AG08396 (cell line): Measurements from ENCODE around the gene C9orf152.
A peak's percentile ranks its signal among the peaks of the same experiment; 100 is the strongest.
"Not testable (repeated sequence)": the region's sequence is repeated elsewhere in the genome, so short reads cannot be mapped to it uniquely, and the experiment has no call there.

ENCODE experiments used
- DNase-seq: peaks from one replicate; pipeline ENCODE4 v3.0.0; 2012; ENCODE audit warnings: low spot score, mixed read lengths

C9orf152 gene, protein sequence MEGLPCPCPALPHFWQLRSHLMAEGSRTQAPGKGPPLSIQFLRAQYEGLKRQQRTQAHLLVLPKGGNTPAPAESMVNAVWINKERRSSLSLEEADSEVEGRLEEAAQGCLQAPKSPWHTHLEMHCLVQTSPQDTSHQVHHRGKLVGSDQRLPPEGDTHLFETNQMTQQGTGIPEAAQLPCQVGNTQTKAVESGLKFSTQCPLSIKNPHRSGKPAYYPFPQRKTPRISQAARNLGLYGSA

DNA sequence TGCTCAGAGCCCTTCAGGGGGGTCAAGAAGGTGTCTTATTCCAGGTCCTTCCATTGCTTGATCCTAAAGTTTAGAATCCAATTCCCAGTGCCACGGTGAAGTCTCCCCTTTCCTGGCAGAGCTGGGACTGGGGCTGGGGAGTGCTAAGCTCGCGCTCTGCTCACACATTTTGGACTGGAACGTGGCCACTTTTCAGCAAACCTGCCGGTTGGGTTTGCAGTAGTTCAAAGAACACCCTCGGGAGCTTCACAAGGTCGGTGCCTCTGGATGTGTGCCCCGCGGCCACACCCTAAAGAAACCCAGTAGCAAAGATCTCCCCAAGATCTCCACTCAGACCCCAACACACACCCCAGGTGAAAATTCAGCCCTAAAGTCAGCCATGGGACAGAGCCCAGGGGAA is at the start of gene C9orf152:
TSS of gene C9orf152 (minus strand) at position 129 of the 400 bp plus-strand sequence. CDS start 580 bp downstream, outside the sequence.
- no peak for DNase-seq

DNA sequence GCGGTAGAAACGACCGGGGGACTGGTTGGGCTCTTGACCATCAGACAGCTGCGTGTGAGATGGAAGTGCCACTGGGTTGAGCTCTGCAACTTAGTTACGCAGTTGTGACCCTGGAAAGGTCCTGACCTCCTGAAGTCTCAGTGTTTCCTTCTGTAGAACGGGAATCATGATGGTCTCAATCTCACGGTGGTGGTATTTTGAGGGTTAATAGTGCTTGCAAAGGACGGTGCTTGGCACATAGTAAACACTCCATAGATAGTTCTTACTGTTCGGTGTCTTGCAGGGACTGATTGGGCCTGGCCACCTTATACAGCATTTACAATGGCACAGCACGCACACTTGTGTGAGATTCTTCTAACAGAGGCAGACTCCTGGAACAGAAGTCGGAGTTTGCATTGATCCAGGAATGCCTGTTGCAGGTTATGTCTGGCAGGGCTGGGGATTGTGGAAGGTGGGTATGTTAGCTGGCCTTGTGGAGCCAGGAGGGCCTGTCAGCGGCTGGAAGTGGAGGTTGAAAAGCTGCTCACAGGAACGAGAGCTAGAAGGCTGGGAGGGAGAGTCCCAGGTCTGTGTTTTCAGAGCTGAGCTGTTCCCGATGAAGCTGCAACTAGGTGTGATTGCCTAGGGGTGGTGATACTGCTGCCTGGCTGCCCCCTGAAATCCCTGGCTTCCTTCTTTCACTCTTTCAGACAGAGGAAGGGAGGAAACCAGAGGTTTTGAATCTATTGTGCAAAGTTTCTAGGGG is 49.3 kb upstream of the C9orf152 start:
- no peak for DNase-seq

DNA sequence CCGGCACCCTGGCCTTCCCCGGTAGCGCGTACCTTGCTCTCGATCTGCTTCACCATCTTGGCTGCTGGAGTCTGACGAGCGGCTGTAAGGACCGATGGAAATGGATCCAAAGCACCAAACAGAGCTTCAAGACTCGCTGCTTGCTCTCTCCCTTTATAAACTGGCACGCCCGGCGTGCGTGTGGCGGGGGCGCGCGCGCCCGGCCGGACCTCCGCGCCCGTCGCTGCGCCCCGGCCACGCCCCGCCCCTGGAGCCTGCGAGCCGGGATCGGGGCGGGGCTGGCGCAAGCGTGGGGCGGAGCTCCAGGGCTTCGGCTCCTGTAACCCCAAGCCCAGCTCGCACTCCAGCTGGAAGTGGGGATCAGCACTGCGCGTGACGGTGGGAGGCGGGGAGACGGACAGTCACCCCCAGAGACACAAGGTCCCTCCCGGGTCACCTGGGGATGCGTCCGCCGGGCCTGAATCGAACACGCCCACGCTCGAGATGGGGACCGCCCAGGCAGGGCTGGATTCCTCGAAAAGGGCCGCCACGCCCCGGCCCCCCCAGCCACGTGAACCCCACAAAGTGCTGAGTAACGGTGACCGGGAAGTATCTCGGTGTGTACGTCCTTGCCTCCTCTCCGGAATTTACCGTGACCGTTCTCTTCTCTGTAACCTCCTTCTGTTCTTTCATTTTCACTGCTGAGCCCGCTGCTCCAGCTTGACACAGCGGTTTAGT is 48.6 kb upstream of the C9orf152 start, which contains the start of gene TXN:
TSS of gene TXN (minus strand) at position 128 of the 717 bp plus-strand sequence. CDS start at position 56, 72 bp downstream.
- DNase-seq = peak; percentile 94

DNA sequence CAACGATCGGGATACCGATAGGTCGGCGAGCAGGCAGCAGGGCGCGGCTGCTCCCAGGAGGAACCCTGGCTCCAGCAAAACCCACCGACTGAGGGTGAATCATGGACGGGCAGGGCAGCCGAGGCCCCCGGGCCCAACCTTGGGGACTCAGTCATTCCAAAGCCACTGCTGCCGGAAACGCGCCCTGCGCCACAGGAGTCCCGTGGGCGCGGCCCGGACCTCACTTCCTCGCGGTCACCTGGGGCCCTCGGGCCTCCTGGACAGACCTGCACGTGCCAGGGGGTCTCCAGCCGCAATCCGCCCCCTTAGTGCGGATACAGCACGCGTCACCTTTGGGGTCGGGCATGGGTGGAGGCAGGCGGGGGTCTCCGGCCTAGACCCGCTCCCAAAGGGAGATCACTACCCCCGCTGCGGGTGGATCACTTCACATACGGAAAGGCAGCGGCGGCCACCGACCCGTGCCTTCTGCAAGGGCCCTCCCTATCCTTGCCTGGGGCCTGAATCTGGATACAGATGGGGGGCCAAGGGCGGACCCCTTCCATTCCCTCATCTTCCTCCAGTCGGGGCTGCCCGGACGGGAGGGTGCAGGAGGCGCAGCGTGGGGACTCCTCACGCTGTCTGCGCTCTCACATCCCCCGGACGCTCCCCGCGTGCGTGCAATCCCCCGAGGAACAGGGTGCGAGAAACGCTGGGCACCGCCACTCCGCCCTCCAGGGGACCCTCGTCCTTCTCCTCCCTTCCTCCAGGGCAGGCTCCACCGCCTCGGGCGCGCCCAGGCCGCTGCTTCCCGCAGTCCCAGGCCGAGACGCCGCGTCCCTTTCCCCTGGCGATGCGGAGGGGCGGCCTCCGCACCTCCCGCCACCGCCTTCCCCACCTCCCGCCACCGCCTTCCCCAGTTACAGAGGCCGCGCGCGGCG is 47.8 kb upstream of the C9orf152 start:
- DNase-seq = peak; percentile 45

DNA sequence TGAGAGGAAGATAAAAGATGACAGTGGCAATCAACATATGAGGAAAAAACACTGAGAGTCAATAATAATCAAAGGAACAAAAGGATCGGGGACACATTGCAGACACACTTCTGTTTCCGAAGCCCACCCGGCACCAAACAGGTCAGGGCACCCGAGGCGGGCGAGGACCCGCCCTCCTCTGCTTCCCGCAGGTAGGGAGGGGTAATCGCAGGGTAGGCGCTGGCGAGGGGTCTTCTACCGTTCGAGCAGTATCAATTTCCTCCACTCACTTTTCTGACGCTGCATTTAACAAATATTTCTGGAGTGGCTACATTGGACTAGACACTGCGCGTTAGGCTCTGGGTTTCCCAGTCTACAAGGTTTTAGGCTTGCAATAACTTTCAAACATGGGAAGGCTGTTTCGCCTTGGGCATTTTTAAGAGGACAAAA is 47.1 kb upstream of the C9orf152 start:
- DNase-seq = no peak

DNA sequence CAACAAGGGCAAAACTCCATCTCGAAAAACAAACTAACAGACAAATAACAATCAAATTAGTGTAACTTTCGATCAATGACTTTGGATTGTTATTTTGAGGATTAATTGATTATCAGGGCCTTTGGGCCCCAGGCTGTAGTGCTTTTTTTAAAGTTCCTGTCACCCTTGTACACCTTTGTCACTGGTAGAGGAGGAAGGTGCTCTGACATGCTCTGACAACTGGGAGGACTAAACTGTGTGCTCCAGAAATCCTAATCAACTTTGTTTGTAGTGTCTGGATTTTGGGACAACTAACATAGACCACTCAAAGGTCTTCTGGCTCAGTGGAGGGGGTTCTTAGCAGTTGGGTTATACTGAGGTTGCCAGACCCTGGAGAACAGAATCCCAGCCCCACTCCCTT is 46.5 kb upstream of the C9orf152 start:
- DNase-seq = no peak

DNA sequence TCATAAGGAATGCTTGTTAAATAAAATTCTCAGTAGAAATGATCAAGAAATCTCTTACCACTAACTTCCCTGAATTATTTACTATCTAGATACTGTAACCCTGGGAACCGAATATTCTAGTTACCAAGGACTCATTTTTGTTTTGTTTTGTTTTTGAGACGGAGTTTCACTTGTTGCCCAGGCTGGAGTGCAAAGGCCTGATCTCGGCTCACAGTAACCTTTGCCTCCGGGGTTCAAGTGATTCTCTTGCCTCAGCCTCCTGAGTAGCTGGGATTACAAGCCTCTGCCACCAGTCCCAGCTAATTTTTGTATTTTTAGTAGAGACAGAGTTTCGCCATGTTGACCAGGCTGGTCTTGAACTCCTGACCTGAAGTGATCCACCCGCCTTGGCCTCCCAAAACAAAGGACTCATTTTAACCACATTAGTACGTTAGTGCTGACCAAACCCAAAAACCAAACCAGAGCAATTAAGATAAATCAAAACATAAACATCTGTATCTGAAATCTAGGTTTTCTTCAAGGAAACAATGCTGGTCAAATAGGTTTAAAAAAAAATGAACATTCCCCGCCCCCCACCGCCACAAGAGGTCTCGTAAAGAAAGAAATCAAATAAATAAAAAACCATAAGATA is 44.7 kb upstream of the C9orf152 start:
- DNase-seq = no peak

DNA sequence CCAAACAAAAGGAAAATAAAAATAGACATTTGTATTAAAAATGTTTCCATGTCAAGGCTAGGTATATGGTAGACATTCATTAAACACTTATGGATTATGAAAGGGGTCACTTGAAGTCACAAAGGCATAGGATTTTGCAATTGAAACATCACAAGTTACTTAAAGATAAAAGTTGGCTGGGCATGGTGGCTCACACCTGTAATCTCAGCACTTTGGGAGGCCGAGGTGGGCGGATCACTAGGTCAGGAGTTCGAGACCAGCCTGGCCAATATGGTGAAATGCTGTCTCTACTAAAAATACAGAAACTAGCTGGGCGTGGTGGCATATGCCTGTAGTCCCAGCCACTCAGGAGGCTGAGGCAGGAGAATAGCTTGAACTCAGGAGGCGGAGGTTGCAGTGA is 43.8 kb upstream of the C9orf152 start:
- DNase-seq = not testable (repeated sequence)

DNA sequence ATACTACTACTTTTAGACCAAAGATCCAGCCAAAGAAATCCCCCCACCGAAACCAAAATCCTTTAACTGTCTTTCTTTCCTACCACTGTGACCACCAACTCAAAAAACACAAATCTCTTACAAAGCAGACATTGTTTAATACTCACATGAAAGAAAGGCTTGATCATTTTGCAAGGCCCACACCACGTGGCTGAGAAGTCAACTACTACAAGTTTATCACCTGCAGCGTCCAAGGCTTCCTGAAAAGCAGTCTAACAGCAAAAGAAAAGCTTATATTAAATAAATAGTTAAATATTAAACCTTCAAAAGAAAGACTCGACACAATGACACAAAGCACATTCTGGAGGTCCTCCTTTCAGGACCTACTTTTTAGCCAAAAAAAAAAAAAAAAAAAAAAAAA is 43.3 kb upstream of the C9orf152 start:
- no peak for DNase-seq

DNA sequence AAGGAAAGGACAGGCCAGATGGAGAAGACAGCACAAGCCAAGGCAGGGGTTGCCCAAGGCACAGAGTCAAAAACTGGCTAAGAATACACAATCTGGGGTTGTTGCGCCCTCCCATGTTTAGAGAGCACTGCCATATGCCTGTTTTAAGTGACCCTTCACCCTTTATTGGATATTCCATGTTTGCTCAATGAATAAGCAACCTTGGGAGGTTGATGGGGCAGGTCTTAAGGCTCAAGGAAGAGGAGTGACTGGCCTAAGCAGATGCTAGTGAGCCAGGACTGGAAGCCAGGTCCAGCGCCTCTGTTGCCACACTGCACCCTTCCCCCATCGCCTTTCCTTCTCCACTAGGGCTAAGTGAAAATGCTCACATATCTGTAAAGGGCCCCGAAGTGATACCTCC is 41.6 kb upstream of the C9orf152 start:
- no peak for DNase-seq

DNA sequence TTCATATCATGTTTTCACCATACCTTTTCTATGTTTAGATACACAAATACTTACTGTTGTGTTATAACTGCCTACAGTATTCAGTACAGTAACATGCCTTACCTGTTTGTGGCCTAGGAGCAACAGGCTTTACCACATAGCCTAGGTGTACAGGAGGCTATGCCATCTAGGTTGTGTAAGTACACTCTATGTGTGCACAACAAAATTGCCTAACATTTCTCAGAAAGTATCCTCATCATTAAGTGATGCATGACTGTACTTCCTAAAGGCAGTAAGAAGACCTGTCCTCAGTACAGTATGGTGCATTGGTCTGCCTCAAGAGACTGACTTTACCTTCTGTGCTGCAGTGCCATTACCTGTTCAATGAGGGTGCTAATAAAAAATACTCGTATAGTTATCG is 40.4 kb upstream of the C9orf152 start:
- no peak for DNase-seq

DNA sequence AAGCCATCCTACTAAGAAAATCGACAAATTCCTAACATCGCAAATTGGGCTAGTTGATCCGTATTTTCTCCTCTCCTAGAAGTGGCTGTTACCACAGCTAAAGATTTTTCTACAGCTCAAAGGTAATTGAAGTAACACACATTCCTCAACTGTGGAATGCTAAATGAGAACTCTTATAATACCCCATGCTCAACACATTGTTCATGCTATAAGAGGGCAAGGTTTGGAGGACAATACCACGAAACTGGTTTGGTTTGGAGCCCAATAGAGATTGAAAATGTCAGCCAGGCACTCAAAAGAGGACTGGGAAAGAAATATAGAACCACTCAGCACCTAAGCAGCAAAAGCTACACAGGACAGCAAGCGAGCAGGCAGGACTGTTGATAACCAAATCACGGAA is 38.3 kb upstream of the C9orf152 start:
- DNase-seq = no peak

DNA sequence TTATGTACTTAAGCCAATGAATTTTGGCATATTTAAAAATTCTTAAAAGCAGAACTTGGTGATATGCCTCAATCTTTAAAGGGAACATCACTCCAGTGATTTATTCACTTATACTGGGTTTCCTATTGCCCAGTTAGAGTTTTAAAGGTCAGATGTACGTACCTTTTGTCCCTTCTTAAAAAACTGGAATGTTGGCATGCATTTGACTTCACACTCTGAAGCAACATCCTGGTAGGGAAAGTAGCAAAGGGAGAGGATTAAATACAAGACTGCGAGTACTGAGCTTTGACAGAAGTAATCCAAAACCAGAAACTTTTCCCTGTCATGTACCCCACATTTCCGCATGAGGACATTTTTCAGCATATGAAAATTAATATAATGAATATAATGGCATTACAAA is 36.7 kb upstream of the C9orf152 start:
- no peak for DNase-seq

DNA sequence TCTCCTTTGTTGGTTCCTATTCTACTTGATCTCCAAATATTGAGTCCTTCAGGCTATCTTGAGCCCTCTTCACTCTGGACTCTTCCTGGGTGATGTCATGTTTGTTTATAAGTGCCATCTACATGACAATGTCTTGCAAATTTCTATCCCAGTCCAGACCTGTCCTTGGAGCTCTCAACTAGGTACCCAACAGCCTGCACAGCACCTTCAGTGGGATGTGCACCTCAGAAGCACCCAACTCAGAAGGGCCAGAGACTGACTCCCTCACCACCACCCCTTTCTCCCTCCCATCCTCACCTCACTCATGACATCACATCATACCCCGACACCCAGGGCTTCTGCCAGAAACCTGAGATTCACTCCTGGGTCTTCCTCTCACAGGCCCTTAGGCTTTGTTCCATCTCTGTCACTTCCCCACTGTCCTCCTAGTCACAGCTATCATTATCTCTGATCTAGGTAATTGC is 33.9 kb upstream of the C9orf152 start:
- DNase-seq = no peak

DNA sequence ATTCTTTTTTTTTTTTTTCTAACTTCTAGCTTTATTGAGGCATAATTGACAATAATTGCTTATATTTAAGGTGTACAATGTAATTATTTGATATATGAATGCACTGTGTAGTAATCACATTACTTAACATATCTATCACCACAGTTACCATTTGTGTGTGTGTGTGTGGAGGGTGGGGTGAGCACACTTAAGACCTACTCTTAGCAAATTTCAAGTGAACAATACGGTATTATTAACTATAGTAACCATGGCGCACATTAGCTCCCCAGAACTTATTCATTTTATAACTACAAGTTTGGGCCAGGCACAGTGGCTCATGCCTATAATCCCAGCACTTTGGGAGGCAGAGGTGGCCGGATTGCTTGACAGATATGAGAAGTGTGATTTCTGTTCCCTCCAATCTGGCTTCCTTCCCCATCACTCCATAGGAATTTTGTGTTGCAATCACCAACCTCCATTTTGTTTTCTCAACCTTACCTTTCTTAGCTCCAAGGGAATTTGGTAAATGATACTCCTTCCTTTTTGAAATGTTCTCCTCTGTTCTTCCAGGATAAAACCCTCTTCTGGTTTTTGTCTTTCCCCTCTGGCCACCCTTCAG is 33.4 kb upstream of the C9orf152 start:
- DNase-seq = no peak

DNA sequence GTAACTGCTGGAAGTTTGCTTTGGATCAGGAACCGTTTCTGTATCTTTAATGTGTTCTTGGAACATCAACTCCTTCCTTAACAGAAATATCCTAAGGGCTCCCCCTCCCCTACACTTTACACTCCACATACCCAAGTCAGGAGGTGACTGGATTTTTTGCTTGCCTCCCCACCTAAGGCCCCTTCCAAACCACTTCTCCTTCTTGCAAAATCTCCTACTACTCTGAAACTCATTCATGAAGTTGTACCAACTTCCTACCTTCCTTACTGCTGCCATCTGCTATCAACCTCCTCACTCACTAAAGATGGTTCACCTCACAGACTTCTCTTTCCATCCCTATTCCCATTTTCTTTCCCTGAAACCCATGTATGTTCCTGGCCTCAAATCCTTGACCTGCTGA is 32.2 kb upstream of the C9orf152 start:
- DNase-seq = no peak

DNA sequence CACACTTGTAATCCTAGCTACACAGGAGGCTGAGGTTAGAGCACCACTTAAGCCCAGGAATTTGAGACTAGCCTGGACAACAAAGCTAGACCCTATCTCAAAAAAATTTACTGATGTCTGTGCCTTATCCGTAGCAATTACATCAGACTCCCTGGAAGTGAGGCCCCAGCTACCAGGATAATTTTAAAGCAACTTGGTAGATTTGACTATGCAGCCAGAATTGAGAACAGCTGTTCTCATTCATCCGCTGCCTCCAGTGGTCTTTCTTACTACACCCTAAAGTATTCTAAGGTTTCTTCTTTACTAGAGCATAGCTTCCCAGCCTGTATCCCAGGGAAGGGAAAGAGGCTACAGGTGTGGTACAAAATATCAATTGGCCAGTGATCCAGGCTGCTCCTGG is 20.4 kb upstream of the C9orf152 start:
- DNase-seq = no peak

DNA sequence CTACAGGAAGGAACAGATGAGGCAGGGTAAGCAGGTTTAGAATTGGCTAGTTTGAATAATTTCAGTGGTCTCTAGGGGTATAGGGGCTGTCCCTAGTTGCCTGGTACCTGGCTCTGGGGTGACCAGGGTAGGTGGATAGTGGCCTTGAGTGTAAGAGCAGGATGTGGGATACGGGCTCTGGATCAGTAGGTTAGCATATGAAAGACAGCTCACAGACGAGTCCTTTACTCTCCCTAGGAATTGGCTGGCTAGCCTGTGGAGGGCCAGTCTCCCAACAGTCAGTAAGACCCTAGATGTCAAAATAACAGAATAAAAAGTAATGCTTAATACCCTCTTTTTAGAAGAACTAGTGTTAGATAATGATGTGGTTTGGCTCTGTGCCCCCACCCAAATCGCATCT is 16.6 kb upstream of the C9orf152 start:
- DNase-seq = no peak

DNA sequence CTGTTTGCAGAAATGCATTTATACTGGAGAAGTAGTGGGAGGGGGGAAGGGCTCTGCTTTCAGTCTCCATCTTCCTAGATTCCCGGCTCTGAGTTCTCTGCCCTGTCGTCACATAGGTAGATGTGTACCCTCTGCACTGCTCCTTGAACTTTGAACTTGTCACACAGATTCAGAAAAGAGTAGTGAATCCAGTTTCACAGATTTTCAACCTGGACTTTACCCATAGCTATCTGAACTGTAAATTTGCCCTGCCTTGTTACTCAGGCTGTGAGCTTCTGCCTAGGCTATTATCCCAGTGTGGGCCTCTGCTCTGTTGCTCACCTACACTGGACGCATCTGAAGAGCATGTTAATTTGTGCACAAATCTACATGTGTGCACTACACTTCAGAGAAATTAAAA is 12.8 kb upstream of the C9orf152 start:
- no peak for DNase-seq

DNA sequence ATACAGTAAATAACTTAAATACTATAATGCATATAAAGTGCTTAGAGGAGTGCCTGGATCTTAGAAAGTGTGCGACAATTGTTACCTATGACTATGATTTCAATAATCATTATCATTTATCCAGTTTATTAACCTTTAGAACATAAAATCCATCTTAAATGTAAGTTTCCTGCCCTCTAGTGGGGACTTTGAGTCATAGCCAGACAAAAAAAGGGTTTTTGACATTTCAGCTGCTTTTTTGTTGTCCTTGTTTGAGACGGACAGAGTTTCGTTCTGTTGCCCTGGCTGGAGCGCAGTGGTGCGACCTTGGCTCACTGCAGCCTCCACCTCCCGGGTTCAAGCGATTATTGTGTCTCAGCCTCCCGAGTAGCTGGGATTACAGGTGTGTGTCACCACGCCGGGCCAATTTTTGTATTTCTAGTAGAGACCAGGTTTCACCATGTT is 9.7 kb upstream of the C9orf152 start:
- peak; percentile 28 for DNase-seq
